HG02763 (cell line): ENCODE measurements around the gene PRDM15.

Experiments used
- ATAC-seq: cut with Tn5 transposase; IDR thresholded peaks from one replicate; pipeline ENCODE4 v1.9.1; 2021; ENCODE audit warnings: mild to moderate bottlenecking, moderate library complexity; ENCODE audit not compliant: unreplicated experiment

Gene PRDM15

GRCh38 chr21:41886328-41886727 lies 7.2 kb upstream of the PRDM15 start:
- ATAC-seq, result no peak

DNA sequence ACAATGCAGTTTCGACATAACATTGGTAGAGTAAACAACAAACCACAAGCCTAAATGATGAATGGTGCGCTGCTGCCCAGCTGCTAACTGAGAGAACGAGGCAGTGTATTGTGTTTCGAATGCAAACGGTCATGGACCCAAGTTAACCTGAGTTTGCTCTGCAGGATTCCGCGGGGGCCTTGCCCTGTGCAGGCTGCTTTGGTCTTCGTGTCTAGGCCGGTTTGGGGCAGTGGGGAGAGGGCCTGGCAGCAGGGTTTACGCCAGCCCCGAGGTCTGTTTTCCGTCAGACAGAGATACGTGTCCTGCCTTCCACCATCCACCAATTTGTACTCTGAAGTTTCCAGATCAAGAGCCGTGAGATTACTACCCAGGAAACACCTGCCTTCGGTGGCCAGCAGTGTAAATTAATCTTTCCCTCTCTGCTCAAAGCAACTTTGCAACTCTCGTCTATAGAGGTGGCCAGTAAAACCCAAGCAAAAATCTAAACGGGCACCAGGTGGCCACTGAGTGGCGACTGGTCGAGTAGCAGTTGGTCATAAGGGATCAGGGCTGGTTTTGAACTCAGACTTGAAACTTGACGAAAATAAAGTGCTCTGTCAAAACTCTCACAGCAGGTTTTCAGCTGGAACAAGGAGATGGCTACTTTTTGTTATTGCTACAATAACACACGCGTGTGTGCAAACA lies 6.3 kb upstream of the PRDM15 start:
- ATAC-seq, result no peak

- no peak for ATAC-seq
Measured at GRCh38 chr21:41884501-41885030, 5.4 kb upstream of the PRDM15 start.

GRCh38 chr21:41883582-41883981 lies 4.4 kb upstream of the PRDM15 start:
- ATAC-seq, result no peak

DNA sequence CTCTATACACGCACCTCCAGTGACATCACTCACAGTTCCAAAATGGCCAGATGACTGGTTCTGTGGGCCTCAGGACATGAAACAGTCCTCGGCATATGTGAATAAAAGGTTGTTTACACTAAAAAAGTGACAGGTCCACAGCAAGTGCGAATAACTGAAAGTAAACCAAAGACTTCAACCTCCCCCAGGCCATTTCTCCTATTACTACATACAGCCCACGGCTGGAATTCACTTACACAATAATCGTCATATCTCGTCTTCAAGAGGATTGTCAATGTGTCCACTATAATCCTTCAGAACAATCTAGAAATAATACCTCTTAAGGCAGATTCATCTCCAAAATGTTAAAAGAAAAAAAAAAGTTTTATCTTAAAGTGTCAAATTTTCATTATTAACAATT lies 1.9 kb upstream of the PRDM15 start:
- no peak for ATAC-seq

GRCh38 chr21:41880153-41880552 lies 1.0 kb upstream of the PRDM15 start:
- no peak for ATAC-seq

- peak; percentile 52 for ATAC-seq
Measured at GRCh38 chr21:41878831-41879189, 334 bp downstream of the PRDM15 start.

DNA sequence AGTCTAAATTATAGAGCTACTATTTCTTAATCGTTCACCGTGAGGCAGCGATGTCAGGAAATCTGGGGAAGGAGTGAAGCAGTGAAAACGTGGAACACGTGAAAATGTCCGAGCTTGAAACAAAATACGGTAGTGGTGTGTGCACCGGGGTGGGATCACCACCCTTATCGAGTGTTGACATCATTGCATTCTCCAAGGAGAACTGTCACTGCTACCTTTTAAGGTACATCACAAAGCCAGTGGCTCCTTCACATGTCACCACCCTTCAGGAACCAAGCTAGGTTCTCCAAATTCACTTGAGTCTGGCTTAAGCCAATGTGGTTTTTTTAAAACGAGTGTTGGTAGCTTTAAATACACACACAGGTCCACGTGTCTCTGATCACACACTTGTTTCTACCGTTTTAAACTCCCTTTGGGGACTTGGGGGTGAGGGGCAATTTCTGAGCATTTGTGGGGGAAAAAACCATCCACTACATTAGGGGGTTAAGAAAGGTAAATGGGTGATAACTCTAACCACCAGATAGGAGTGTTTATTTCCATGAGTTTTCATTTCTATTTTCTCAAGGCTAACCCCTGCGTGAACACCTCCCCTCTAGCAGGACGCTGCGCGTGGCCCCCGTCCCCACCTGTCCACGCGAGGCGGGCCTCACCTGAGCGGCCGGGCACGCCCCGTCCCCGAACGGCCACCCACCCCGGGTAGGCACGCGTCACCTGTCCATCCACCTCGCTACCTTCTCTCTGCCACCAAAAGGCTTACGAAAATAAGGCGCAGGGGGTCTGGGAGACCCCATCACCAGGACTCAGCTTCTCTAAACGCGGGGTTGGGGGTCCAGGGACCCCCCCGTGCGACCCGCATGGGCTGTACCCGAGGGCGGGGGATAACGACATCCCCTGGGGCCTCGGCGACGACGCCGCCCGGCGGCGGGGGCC lies 978 bp downstream of the PRDM15 start:
- ATAC-seq, result peak; percentile 16

GRCh38 chr21:41876928-41877652 lies 2.1 kb downstream of the PRDM15 start:
- ATAC-seq, result no peak

GRCh38 chr21:41876396-41876795 lies 2.7 kb downstream of the PRDM15 start:
- ATAC-seq, result no peak

- ATAC-seq, result no peak
Measured at GRCh38 chr21:41875086-41875485, 4.1 kb downstream of the PRDM15 start.

GRCh38 chr21:41874611-41875010 lies 4.5 kb downstream of the PRDM15 start:
- no peak for ATAC-seq

DNA sequence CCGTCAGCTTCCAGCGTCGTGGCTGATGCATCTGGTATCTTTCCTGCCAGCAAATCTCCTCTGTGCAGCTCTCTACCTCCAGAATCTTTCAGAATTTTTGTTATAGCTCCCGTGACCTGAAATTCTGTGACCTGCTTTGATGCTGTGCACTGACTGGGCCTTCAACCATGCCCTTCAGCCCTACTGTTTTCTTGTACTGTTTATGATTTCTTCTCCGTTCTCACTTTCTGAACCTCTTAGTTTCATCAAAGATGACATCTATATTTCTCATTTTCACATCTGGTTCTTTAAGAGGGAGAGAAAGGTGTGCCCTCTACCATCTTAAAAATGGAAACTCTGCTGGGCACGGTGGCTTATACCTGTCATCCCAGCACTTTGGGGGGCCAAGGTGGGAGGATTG lies 5.7 kb downstream of the PRDM15 start:
- ATAC-seq, result no peak

DNA sequence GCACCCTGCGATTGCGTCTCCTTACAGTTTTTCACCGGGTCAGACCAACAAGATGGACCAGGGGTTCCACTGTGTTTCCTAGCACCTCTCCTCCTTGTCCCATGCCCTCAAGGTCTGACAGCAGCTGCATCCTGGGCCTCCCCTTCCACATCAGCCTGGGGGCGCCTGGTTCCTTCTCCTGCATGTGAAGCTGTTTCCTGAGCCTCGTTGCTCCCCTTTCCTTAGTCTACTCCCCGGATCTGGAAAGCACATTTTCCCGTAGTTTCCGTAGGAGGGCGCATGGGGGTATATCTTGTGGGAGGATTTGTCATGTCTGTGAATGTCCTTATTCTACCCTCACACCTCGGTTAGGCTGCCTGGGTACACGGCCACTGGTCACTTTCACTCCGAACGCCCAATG lies 6.1 kb downstream of the PRDM15 start:
- no peak for ATAC-seq

- no peak for ATAC-seq
Measured at GRCh38 chr21:41871293-41872030, 7.7 kb downstream of the PRDM15 start.

DNA sequence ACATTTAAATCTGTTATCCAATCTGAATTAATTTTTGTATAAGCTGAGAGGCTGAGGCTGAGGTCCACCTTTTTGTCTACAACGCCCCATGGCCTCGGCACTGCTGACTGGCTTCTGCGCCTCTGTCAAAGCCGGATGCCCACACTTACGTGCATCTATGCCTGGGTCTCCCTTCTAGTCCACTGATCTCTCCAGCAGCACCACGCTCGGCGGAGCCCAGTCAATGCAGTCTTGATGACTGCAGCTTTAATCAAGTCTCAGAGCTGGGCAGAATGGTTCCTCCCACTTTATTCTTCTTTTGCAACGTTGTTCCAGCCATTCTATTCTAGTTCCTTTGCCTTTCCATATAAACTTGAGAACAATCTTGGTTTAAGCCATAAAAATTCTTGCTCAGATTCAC lies 9.4 kb downstream of the PRDM15 start:
- ATAC-seq, result no peak

DNA sequence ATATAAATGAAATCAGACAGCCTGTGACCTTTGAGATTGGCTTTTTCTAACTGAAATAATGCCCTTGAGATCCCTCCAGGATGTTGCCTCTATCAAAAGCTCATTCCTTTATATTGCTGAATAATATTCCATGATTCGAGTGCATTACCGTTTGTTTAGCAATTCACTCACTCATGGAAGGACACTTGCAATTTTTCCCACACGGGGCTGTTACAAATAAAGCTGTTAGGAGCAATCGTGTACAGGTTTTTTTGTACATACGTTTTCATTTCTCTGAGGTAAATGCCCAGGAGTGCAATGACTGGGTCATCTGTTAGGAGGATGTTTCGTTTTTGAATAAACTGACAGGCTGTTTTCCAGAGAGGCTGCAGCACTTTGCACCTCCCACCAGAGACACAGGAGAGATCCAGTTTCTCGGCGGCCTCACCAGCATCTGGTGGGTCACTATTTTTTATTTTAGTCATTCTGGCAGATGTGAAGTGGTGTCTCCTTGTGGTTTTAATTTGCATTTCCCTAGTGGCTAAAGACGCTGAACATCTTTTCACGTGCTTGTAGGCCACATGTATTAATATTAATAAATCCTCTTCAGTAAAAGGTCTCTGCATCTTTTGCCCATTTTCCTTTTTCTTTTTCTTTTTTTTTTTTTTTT lies 11.0 kb downstream of the PRDM15 start:
- peak; percentile 44 for ATAC-seq

DNA sequence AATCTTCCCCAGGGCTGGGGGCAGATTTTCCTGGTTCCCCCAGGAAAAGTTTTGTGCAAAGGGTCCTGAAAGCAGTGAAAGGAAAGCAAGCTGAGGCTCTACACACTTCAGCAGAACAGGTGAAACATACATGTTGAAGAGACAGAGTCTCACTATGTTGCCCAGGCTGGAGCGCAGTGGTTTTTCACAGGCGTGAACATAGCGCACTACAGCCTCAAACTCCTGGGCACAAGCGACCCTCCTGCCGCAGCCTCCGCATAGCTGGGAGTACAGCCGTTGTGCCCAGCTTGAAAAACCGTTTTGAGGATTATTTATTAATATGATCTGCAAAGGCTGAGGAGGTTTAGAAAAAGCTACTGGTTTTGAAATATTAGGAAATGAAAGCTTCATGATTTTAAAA lies 11.8 kb downstream of the PRDM15 start:
- no peak for ATAC-seq

DNA sequence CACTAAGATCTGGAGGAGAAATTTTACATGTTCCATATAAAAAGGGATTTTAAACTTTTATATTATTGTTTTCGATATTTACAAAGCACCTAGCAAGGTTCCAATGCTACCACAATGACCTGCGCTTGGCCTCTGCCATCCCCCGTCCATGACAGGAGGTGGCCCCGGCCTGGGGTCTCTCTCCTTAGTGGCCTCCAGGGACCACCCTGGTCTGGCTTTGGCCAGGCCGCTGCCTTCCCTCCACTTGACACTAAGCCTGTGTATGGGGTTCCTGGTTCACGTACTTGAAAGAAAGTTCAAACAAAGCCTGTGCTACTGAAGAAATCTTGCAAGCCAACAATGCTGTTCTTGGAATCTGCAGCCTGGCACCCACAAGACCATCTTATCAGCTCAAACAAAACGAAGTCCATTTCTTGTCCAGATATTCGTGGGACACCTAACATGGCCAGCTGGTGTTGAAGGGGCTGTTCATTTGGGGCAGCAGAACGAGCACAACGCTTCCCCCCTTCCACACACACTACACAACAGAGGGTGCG lies 12.8 kb downstream of the PRDM15 start:
- no peak for ATAC-seq
